ENCODE results near the gene FAM9B. TPM values are rescaled to one million over a fixed set of nuclear protein-coding genes. Genes with fewer than 3 reads are reported as not detected.

FAM9B gene
- 0.58 and 0.69 TPM in 2 replicates for total RNA-seq (2014; rRNA removed; shearing (Covaris generic))

DNA sequence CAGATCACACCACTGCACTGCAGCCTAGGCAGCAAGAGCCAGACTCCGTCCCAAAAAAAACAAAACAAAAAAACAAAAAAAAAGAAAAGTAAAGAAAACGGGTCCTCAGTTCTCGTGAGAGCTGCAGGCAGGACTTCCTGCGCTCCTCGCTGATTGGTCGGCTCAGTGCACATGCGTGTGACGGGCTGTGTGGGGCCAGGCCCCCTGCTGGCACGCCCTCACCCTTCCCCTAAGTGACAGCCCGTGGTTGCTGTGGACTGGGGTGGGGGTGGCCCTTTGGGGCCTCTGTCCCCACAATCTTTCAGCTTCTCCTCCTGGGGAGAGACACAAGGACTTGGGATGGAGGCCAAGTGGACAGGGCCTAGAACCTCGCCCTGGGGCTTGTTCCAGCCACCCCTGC lies at the start of gene FAM9B:
TSS of gene FAM9B (minus strand) at position 139 of the 400 bp plus-strand sequence. CDS start 1,141 bp downstream, outside the sequence.
- no peaks in the 10 kb centered on the region for H3K36me3 ChIP-seq
- H3K27ac ChIP-seq = no peak within 1 kb of the TSS
- H3K4me3 ChIP-seq = no peak within 1 kb of the TSS
- H3K27me3 ChIP-seq = no peaks in the 10 kb centered on the region
- DNase-seq = no peak
- no peaks in the 10 kb centered on the region; the same call in 1 of the 2 replicates for H3K9me3 ChIP-seq (replicated peaks)
- H3K4me1 ChIP-seq = no peaks in the 10 kb centered on the region

DNA sequence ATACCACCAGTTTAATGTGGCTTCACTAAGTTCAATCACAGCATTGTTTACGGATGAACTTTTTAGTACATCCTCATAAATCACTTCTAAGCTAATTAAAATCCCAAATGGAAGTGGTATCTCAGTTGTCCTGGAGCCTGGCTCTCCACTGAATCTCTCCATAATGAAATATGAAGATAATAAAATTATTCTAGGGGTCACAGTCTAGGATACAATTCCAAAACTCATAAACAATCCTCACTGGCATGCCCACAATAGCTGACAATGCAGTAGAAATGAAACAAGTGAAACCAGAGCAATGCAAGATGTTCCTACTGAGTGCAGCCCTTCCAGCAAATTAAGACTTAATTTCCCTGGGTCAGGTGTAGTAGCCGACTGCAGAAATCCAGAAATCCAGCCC lies 47.3 kb upstream of the FAM9B start:
- Histone ChIP-seq H3K4me1 (no peaks in the 10 kb centered on the region), H3K27ac (no peak overlapping the region), H3K27me3 (no peaks in the 10 kb centered on the region), H3K9me3 (replicated peaks) (no peaks in the 10 kb centered on the region), H3K4me3 (no peak overlapping the region), H3K36me3 (no peaks in the 10 kb centered on the region)
- no peak for DNase-seq

DNA sequence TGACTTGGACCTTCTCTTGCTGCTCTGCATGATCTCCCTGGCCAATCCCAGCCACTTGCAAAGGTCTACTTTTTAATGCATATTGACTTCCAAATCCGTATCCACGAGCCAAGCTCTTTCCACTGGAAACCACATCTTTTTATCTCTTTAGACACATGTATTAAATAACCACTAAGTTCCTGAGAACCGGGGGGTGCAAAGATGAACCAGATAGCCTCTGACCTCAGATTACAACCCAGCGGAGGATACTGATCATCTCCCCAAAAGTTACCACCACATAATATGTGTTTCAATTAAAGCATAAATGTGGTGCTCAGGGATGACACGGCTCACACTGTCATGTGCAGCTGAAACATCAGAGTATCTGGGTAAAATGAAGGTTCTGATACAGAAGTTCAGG lies 40.4 kb upstream of the FAM9B start:
- no peaks in the 10 kb centered on the region; the same call in 1 of the 2 replicates for H3K27me3 ChIP-seq
- no peak overlapping the region for H3K27ac ChIP-seq
- H3K36me3 ChIP-seq = no peaks in the 10 kb centered on the region

DNA sequence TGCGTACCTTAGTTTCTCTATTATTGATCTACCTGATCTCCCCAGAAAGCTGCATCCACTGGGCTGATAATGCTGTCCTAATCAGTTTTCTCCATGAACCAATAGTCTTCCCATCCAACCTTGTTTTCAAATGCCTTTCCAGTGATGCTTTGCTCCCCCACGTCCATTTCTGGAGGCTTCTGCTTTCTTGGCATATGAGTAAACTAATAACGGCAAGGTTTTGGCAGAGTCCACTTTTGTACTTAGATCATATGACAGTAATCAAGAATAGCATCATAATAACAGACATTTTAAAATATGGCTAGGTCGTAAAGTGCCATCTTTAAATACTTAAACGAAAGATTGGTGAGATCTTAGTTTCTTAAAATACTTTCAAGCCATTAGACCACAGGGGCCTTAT lies 38.4 kb upstream of the FAM9B start:
- DNase-seq = no peak
- peaks cover 4% of the 10 kb centered on the region; the same call in 1 of the 2 replicates for H3K4me1 ChIP-seq
- no peaks in the 10 kb centered on the region for H3K9me3 ChIP-seq (replicated peaks)
- no peak overlapping the region for H3K4me3 ChIP-seq
- no peaks in the 10 kb centered on the region for H3K36me3 ChIP-seq
- H3K27me3 ChIP-seq = no peaks in the 10 kb centered on the region; the same call in 1 of the 2 replicates
- no peak overlapping the region for H3K27ac ChIP-seq

More for the DNA sequence above, 40.4 kb upstream of the FAM9B start:
- H3K4me3 ChIP-seq = no peak overlapping the region
- no peak for DNase-seq
- no peaks in the 10 kb centered on the region for H3K9me3 ChIP-seq (replicated peaks)
- peaks cover 4% of the 10 kb centered on the region; the same call in 1 of the 2 replicates for H3K4me1 ChIP-seq

DNA sequence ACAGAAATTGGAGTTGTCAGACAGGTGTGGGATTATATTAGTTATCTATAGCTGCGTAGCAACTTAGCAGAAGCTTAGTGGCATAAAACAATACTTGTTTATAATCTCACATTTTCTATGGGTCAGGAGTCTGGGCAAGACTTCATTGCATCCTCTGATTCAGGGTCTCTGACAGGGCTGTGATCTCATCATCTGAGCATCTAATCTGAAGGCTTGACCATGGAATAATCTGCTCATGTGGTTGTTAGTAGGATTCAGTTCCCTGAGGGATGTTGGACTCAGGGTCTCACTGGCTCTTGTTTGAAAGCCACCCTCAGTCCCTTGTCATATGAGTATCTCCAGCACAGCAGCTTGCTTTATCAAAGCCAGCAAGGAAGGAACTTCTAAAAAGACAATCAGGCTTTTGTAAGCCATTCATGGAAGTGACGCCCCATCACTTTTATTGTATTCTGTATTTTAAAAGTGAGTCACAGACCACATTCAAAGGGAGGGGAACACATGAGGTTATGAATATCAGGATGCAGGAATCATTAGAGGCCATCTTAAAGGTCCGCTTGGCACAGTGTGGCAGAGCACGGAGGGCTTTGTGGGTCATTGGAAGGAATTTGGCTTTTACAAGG lies 37.2 kb upstream of the FAM9B start:
- DNase-seq = peak; percentile 15 to 49
- no peaks in the 10 kb centered on the region; the same call in 1 of the 2 replicates for H3K27me3 ChIP-seq
- no peaks in the 10 kb centered on the region for H3K36me3 ChIP-seq
- no peak overlapping the region for H3K4me3 ChIP-seq
- no peak overlapping the region for H3K27ac ChIP-seq
- H3K9me3 ChIP-seq (replicated peaks) = no peaks in the 10 kb centered on the region
- peaks cover 4% of the 10 kb centered on the region; the same call in 1 of the 2 replicates for H3K4me1 ChIP-seq

DNA sequence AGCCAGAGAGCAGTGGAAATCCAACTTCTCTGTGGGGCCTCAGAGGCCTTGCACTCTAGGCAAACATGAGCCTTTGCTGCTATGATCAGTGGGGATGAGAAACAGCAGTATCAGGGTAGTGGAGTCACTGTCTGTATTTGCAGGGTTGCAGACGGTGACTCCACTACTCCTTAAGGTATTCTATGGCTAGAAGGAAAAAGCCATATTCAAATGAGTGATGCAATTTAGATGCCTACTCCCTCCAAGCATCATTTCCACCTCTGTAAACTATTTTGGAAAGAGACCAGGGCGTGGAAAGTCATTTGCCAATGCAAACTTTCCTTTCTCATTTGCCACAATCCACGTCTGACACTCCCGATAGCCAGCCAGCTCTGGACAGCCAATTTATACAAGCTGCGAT lies 35.6 kb upstream of the FAM9B start:
- Histone ChIP-seq H3K36me3 (no peaks in the 10 kb centered on the region), H3K4me1 (peaks cover 4% of the 10 kb centered on the region; the same call in 1 of the 2 replicates), H3K9me3 (replicated peaks) (no peaks in the 10 kb centered on the region), H3K4me3 (no peak overlapping the region), H3K27me3 (no peaks in the 10 kb centered on the region; the same call in 1 of the 2 replicates), H3K27ac (no peak overlapping the region)
- DNase-seq = no peak

DNA sequence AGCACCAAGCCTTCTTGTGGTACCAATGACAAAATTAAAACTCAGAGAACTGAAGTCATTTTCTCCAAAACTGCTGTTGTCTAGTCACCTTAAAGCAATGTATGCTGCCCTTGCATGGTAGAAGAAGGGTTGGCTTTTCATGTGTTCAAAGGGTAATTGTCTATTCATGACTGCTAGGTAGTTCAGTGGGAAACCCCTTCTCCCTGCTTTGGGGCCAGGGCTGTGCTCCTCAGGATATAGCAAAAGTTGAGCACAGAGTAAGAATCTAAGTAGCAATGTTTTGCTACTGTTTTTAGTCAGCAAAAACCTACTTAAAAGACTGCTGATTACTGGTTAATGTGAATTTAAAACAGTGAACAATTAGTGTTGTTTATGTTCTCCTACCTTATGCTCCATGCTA lies 30.8 kb upstream of the FAM9B start:
- no peaks in the 10 kb centered on the region for H3K4me1 ChIP-seq
- H3K27me3 ChIP-seq = no peaks in the 10 kb centered on the region
- no peaks in the 10 kb centered on the region for H3K36me3 ChIP-seq
- no peak overlapping the region for H3K4me3 ChIP-seq
- H3K9me3 ChIP-seq (replicated peaks) = no peaks in the 10 kb centered on the region
- DNase-seq = no peak
- no peak overlapping the region for H3K27ac ChIP-seq

DNA sequence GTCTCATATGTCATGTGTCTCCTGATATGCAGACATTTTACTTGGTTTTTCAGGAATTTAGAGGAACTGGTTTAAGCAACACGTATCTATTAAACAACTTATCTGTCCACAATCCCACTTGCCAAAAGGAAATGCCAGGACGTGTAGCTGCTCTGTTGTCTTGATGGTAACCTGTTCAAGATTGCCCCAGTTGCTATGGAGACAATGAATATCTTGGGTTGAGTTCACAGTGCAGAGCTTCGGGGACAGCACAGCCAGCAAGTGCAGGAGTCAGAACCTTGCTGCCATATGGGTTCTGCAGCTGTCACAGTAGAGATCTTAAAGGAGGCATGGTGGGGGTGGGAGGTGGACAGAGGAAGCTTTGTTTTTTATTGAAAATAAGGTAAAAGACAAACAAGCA lies 28.7 kb upstream of the FAM9B start:
- Histone ChIP-seq H3K27me3 (no peaks in the 10 kb centered on the region), H3K9me3 (replicated peaks) (no peaks in the 10 kb centered on the region), H3K4me3 (no peak overlapping the region), H3K36me3 (no peaks in the 10 kb centered on the region), H3K4me1 (no peaks in the 10 kb centered on the region), H3K27ac (no peak overlapping the region)
- DNase-seq = no peak

DNA sequence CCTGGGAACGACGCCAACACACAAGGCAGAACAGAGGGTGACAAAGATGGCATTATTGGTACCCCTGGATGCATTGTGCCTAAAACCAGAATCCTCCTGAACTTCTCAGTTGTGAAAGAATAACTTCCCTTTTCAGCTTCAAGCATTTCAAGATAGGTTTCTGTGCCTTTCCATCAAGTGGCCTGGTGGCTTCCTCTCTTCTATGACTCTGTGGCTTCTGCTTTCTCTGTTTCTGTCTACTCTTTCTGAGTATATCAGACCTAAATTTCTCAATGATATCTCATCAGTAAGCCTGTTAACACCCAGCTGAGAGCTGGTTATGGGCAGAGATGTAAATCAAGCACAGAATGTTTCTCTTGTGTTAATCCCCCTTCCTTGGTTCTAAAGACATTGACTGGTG lies 21.4 kb upstream of the FAM9B start:
- no peaks in the 10 kb centered on the region for H3K27me3 ChIP-seq
- no peaks in the 10 kb centered on the region for H3K9me3 ChIP-seq (replicated peaks)
- H3K4me3 ChIP-seq = no peak overlapping the region
- H3K36me3 ChIP-seq = no peaks in the 10 kb centered on the region
- DNase-seq = no peak
- no peak overlapping the region for H3K27ac ChIP-seq
- H3K4me1 ChIP-seq = no peaks in the 10 kb centered on the region

DNA sequence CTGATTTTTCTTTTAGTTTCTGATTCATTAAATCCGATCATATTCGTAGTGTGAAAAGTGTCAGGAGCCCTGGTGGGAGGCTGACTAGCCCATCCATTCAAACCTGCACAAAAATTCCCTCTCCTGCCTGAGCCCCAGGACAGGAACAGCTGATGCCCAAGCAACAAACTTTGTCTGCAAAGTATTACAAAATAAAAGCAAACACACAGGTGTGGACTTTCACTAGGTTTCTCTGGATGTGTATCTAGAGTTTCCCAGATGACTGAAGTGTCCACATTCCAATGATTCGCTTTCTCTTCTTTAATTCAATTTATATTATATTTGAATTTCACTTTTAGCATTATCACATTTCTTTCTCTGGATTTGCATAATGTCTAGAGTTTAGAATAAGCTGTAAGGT lies 18.2 kb upstream of the FAM9B start:
- no peak for DNase-seq
- Histone ChIP-seq H3K4me3 (no peak overlapping the region), H3K27me3 (no peaks in the 10 kb centered on the region), H3K4me1 (no peaks in the 10 kb centered on the region), H3K27ac (no peak overlapping the region), H3K9me3 (replicated peaks) (no peaks in the 10 kb centered on the region), H3K36me3 (no peaks in the 10 kb centered on the region)

DNA sequence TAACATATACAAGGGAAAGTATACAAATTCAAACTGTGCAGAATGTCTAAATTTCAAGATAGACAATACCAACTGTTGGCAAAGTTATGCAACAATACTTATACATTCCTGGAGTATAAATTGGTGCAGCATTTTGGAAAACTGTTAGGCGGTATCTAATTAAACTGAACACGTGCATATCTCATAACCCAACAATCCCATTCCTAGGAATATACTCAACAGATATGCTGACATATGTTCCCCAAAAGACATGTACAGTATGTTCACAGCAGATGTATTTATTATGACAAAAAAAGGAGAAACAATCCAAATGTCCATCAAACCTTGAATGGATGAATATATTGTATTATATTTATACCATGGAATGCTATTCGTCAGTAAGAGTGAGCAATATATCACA lies 16.4 kb upstream of the FAM9B start:
- Histone ChIP-seq H3K9me3 (replicated peaks) (no peaks in the 10 kb centered on the region), H3K4me1 (no peaks in the 10 kb centered on the region), H3K27ac (no peak overlapping the region), H3K4me3 (no peak overlapping the region), H3K27me3 (no peaks in the 10 kb centered on the region), H3K36me3 (no peaks in the 10 kb centered on the region)
- no peak for DNase-seq

DNA sequence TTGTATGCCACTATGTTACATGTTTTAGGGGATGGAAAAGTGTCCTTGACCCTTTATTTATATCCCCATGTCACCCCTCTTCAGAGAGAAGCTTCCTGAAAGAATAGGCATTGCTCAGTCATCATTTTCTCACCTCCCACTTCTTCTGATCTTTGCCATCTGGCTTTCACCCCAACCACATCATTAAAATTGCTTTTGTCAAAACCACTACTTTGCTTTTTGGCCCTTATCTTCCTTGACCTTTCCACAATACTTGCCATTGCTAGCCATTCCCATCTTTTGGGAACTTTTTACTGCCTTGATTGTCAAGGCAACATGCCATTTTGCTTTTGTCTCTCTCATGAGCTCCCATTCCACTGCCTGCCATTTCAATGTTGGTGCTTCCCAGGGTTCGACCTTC lies 14.9 kb upstream of the FAM9B start:
- Histone ChIP-seq H3K27ac (no peak overlapping the region), H3K36me3 (no peaks in the 10 kb centered on the region), H3K9me3 (replicated peaks) (no peaks in the 10 kb centered on the region), H3K27me3 (no peaks in the 10 kb centered on the region), H3K4me1 (no peaks in the 10 kb centered on the region), H3K4me3 (no peak overlapping the region)
- DNase-seq = no peak

DNA sequence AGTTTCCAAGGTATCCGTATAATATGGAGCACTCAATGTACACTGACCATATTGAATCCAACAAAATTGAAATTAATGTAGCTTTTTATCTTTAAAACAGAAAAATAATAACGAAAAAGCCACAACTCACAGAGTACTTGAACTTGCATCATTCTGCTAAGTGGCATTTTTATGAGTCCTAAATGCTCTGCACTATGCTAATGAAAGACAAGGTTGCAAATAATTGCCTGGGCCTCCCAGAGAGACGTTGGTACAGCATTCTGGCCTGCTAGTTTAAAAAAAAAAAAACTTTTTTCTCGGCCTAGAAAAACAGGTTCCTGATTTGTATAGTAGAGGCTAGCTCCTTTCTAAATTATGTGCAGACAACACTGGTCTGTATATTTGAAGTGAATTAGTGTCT lies 4.3 kb upstream of the FAM9B start:
- Histone ChIP-seq H3K4me3 (no peak overlapping the region), H3K27me3 (no peaks in the 10 kb centered on the region), H3K9me3 (replicated peaks) (no peaks in the 10 kb centered on the region; the same call in 1 of the 2 replicates), H3K4me1 (no peaks in the 10 kb centered on the region), H3K36me3 (no peaks in the 10 kb centered on the region), H3K27ac (no peak overlapping the region)
- DNase-seq = no peak

DNA sequence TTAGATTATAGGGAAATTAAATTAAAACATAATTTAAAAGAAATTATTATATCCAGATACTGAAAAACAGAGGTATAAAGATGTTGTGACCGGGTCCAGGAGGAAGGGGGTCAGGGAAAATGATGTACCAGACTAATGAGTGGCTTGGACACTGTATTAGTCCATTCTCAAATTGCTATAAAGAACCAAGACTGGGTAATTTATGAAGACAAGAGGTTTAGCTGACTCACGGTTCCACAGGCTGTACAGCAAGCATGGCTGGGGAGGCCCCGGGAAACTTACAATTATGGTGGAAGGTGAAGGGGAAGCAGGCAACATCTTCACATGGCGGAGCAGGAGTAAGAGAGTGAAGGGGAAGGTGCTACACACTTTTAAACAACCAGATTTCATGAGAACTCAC lies 3.4 kb upstream of the FAM9B start:
- no peaks in the 10 kb centered on the region for H3K4me1 ChIP-seq
- no peaks in the 10 kb centered on the region; the same call in 1 of the 2 replicates for H3K9me3 ChIP-seq (replicated peaks)
- H3K27me3 ChIP-seq = no peaks in the 10 kb centered on the region
- H3K36me3 ChIP-seq = no peaks in the 10 kb centered on the region
- DNase-seq = no peak
- H3K4me3 ChIP-seq = no peak overlapping the region
- no peak overlapping the region for H3K27ac ChIP-seq

DNA sequence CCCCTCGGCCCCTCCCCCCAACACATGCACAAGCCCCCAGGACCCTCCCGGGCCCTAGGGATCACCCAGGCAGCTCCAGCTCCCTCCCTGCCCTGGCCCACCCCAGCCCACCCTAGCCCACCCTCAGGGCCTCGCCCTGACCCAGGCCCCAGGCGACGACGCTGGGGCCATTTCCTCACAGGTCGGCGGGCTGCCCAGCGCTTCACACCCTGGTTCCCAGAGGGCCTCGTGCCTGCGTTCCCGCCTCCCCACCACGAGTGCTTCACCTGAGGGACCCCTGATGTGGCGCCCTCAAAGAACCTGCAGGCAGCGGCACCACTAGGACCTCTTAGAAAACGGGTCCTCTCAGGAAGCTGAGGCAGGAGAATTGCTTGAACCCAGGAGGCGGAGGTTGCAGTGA lies 341 bp downstream of the FAM9B start:
- H3K4me1 ChIP-seq = no peaks in the 10 kb centered on the region
- H3K9me3 ChIP-seq (replicated peaks) = no peaks in the 10 kb centered on the region
- no peaks in the 10 kb centered on the region for H3K36me3 ChIP-seq
- H3K27ac ChIP-seq = no peak overlapping the region
- no peak for DNase-seq
- H3K27me3 ChIP-seq = no peaks in the 10 kb centered on the region
- H3K4me3 ChIP-seq = no peak overlapping the region

DNA sequence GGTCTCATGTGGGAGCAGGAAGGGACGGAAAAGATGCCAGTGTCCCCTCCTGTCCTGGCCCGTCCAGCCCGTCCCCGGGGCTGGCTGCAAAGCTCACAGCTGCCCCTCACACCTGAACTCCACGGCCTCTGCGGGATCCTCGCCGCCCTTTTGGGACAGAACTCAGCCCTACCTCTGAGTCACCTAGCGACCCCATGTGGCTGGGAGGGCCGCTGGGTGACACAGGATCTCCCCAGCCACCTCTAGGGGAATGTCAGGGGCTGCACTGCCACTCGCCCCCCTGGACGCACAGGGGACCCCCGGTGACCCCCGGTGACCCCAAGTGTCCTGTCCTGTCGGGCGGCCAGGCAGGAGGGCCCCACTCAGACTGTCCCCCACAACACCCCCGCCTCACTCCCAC lies 748 bp downstream of the FAM9B start:
- Histone ChIP-seq H3K27me3 (no peaks in the 10 kb centered on the region), H3K4me3 (no peak overlapping the region), H3K9me3 (replicated peaks) (no peaks in the 10 kb centered on the region), H3K27ac (no peak overlapping the region), H3K36me3 (no peaks in the 10 kb centered on the region), H3K4me1 (no peaks in the 10 kb centered on the region)
- DNase-seq = no peak
